Measurements from ENCODE around the gene MGA. TPM values are rescaled to one million over a fixed set of nuclear protein-coding genes. Genes with fewer than 3 reads are reported as not detected.

The MGA gene
- total and polyA plus RNA-seq, 4 experiments from 2014 or later, result 6.6 to 74.9 (median 45.4) TPM

DNA sequence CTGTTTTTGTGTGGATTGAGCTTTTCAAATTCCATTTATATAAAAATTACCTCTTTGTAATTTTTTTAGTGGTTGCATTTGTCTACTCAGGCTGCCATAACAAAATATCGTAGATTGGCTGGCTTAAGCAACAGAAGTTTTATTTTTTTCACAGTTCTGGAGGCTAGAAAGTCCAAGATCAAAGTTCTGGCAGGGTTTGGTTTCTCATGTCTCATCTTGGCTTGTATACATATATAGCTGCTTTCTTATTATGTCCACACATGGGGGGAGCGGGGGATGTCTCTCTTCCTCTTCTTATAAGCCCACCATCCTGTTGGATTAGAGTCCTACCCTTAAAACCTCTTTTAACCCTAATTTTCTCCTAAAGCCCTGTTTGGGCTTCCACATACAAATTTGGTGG, 28.5 kb downstream of the MGA start:
- Mint-ChIP-seq H3K9me3 (no peaks in the 10 kb centered on the region), H3K4me1 (peaks cover 46 to 79% (median 64%) of the 10 kb centered on the region in 4 donors), H3K4me3 (no peak overlapping the region), H3K27me3 (no peaks in the 10 kb centered on the region), H3K27ac (peak overlapping the region in 3 of 7 donors; percentile 49 to 62 (median 52)), H3K36me3 (peaks cover 0 to 5% of the 10 kb centered on the region in 2 donors)
- Histone ChIP-seq H3K36me3 (ENCODE audit: insufficient read depth, low read length) (no peaks in the 10 kb centered on the region), H3K27me3 (ENCODE audit: insufficient read depth, low read length) (no peaks in the 10 kb centered on the region), H3K27ac (ENCODE audit: low read depth, low read length) (no peak overlapping the region), H3K4me1 (ENCODE audit: insufficient read depth, low read length) (peaks cover 50% of the 10 kb centered on the region), H3K9me3 (ENCODE audit: control insufficient read depth in 1 of 2, low read length in 2 of 2) (no peaks in the 10 kb centered on the region), H3K4me3 (ENCODE audit: low read length in 2 of 2) (no peak overlapping the region)
- ChIA-PET POLR2A (ENCODE audit: partially characterized antibody) (interaction anchor here (1.9 kb wide), 1 partner anchor 28 kb away, joined by 4 read pairs; the partner anchor contains the start of gene MGA), CTCF (ENCODE audit: partially characterized antibody) (interaction anchor here (0.9 to 1.0 kb wide), 2 partner anchors 83 to 85 kb away, joined by 3 to 4 read pairs; no protein-coding TSS in a partner anchor)
- intact Hi-C loops (cut with micrococcal nuclease), result no loop called here
- DNase-seq, result no peak

GRCh38 chr15:41689083-41689482, 28.9 kb downstream of the MGA start:
- no peaks in the 10 kb centered on the region for H3K9me3 Mint-ChIP-seq
- Histone ChIP-seq H3K36me3 (ENCODE audit: insufficient read depth, low read length) (no peaks in the 10 kb centered on the region), H3K9me3 (ENCODE audit: control insufficient read depth in 1 of 2, low read length in 2 of 2) (no peaks in the 10 kb centered on the region), H3K4me1 (ENCODE audit: insufficient read depth, low read length) (peaks cover 50% of the 10 kb centered on the region), H3K4me3 (ENCODE audit: low read length in 2 of 2) (no peak overlapping the region), H3K27ac (ENCODE audit: low read depth, low read length) (no peak overlapping the region), H3K27me3 (ENCODE audit: insufficient read depth, low read length) (no peaks in the 10 kb centered on the region)
- intact Hi-C loops (cut with micrococcal nuclease), result no loop called here
- ChIA-PET CTCF (ENCODE audit: partially characterized antibody) (interaction anchor here (0.9 to 1.0 kb wide), 2 partner anchors 83 to 85 kb away, joined by 3 to 4 read pairs; no protein-coding TSS in a partner anchor), POLR2A (ENCODE audit: partially characterized antibody) (no interaction called here)
- H3K36me3 Mint-ChIP-seq, result peaks cover 0 to 5% of the 10 kb centered on the region in 2 donors
- H3K4me1 Mint-ChIP-seq, result peaks cover 46 to 78% (median 63%) of the 10 kb centered on the region in 4 donors
- H3K27me3 Mint-ChIP-seq, result no peaks in the 10 kb centered on the region
- H3K27ac Mint-ChIP-seq, result peak overlapping the region in 4 of 7 donors; percentile 26 to 75 (median 56)
- H3K4me3 Mint-ChIP-seq, result peak overlapping the region in 1 of 8 donors; percentile 2
- no peak for DNase-seq

GRCh38 chr15:41689834-41690233, 29.6 kb downstream of the MGA start:
- H3K9me3 ChIP-seq (ENCODE audit: control insufficient read depth in 1 of 2, low read length in 2 of 2), result no peaks in the 10 kb centered on the region
- CTCF ChIA-PET (ENCODE audit: partially characterized antibody), result interaction anchor here (1.0 to 1.2 kb wide), 2 partner anchors 122 to 132 kb away, joined by 3 to 4 read pairs; no protein-coding TSS in a partner anchor

DNA sequence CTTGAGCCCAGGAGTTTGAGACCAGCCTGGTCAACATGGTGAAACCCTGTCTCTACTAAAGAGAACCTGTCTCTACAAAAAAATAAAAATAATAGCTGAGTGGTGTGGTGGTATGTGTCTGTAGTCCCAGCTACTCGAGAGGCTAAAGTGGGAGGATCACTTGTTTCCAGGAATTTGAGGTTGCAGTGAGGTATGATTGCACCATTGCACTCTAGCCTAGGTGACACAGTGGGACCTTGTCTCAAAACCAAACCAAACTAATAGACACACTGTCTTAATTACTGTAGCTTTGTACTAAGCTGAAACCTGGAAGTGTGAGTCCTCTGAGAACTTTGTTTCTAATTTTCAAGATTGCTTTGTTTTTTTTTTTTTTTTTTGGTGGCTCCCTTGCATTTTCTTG, 30.4 kb downstream of the MGA start:
- Histone ChIP-seq H3K9me3 (ENCODE audit: control insufficient read depth in 1 of 2, low read length in 2 of 2) (no peaks in the 10 kb centered on the region), H3K27ac (ENCODE audit: low read depth, low read length) (no peak overlapping the region), H3K36me3 (ENCODE audit: insufficient read depth, low read length) (no peaks in the 10 kb centered on the region), H3K4me3 (ENCODE audit: low read length in 2 of 2) (no peak overlapping the region), H3K27me3 (ENCODE audit: insufficient read depth, low read length) (no peaks in the 10 kb centered on the region), H3K4me1 (ENCODE audit: insufficient read depth, low read length) (peaks cover 51% of the 10 kb centered on the region)
- intact Hi-C loops (cut with micrococcal nuclease), result loop anchor here (2.0 to 10.0 kb wide), 2 partner anchors 86 to 136 kb away; partner anchors contain the start of gene TYRO3
- H3K36me3 Mint-ChIP-seq, result peaks cover 0 to 5% of the 10 kb centered on the region in 2 donors
- peak overlapping the region in 6 of 7 donors; percentile 3 to 74 (median 30) for H3K27ac Mint-ChIP-seq
- ChIA-PET CTCF (ENCODE audit: partially characterized antibody) (interaction anchor here (1.0 to 1.2 kb wide), 2 partner anchors 121 to 133 kb away, joined by 3 to 4 read pairs; no protein-coding TSS in a partner anchor), POLR2A (ENCODE audit: partially characterized antibody) (interaction anchor here (1.1 kb wide), 1 partner anchor 30 kb away, joined by 3 read pairs; the partner anchor contains the start of gene MGA)
- no peaks in the 10 kb centered on the region for H3K27me3 Mint-ChIP-seq
- no peaks in the 10 kb centered on the region for H3K9me3 Mint-ChIP-seq
- DNase-seq, result no peak
- H3K4me3 Mint-ChIP-seq, result peak overlapping the region in 3 of 8 donors; percentile 14 to 29 (median 27)
- peaks cover 47 to 80% (median 67%) of the 10 kb centered on the region in 4 donors for H3K4me1 Mint-ChIP-seq

More at GRCh38 chr15:41689834-41690233, 29.6 kb downstream of the MGA start:
- Mint-ChIP-seq H3K9me3 (no peaks in the 10 kb centered on the region), H3K4me1 (peaks cover 47 to 75% (median 64%) of the 10 kb centered on the region in 4 donors), H3K27me3 (no peaks in the 10 kb centered on the region), H3K27ac (peak overlapping the region in 2 of 7 donors; percentile 55 to 74), H3K36me3 (peaks cover 0 to 5% of the 10 kb centered on the region in 2 donors), H3K4me3 (peak overlapping the region in 2 of 8 donors; percentile 20 to 51)
- Histone ChIP-seq H3K27ac (ENCODE audit: low read depth, low read length) (no peak overlapping the region), H3K4me1 (ENCODE audit: insufficient read depth, low read length) (peaks cover 50% of the 10 kb centered on the region), H3K4me3 (ENCODE audit: low read length in 2 of 2) (no peak overlapping the region), H3K36me3 (ENCODE audit: insufficient read depth, low read length) (no peaks in the 10 kb centered on the region), H3K27me3 (ENCODE audit: insufficient read depth, low read length) (no peaks in the 10 kb centered on the region)
- intact Hi-C loops (cut with micrococcal nuclease), result loop anchor here (2.0 to 10.0 kb wide), 2 partner anchors 85 to 135 kb away; partner anchors contain the start of gene TYRO3
- POLR2A ChIA-PET (ENCODE audit: partially characterized antibody), result no interaction called here
- no peak for DNase-seq

DNA sequence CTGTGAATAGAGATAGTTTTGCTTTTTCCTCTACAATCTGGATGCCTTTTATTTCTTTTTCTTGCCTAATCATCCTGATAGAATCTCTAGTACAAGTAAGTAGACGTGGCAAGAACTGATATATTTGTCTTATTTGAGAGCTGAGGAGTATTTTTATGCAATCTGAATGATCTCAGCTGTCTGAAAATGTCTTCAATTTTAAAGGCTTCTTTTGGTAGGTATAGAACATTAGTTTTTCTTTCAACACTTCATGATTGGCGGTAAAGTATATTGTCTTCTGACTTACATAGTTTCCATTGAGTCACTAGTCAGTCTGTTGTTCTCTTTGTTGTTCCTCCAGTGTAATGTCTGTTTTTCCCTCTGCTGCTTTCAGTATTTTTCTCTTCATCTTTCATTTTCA, 31.3 kb downstream of the MGA start:
- peak in 1 of 5 donors; percentile 7 for DNase-seq
- H3K4me1 ChIP-seq (ENCODE audit: insufficient read depth, low read length), result peaks cover 55% of the 10 kb centered on the region
- POLR2A ChIA-PET (ENCODE audit: partially characterized antibody), result no interaction called here

DNA sequence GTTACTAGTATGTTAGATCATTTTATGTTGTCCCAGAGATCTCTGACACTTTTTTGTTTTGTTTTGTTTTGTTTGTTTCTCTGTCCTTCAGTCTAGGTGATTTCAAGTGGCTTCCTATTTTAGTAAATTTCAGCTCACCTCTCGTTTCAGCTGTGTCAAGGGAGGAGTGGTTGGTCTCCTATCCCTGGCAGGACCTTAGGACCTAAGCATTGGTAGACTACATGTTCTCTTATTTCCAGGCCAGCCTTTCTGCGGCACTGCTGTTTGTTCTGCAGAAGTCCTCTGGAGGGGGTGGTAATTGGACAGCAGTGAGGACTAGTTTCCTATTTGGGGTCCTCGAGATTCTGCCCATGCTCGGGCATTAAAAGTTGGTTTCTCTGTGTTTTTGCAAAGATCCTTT, 31.8 kb downstream of the MGA start:
- intact Hi-C loops (cut with micrococcal nuclease), result loop anchor here (10.0 kb wide), 1 partner anchor 137 kb away; the partner anchor contains the start of gene TYRO3
- no peaks in the 10 kb centered on the region for H3K9me3 Mint-ChIP-seq

More for the DNA sequence above, 31.3 kb downstream of the MGA start:
- no peak overlapping the region for H3K27ac ChIP-seq (ENCODE audit: low read depth, low read length)
- peaks cover 4 to 5% of the 10 kb centered on the region in 2 donors for H3K36me3 Mint-ChIP-seq
- H3K4me3 ChIP-seq (ENCODE audit: low read length in 2 of 2), result no peak overlapping the region
- H3K27me3 ChIP-seq (ENCODE audit: insufficient read depth, low read length), result no peaks in the 10 kb centered on the region
- no peaks in the 10 kb centered on the region for H3K9me3 ChIP-seq (ENCODE audit: control insufficient read depth in 1 of 2, low read length in 2 of 2)
- CTCF ChIA-PET (ENCODE audit: partially characterized antibody), result no interaction called here
- intact Hi-C loops (cut with micrococcal nuclease), result loop anchor here (2.0 to 10.0 kb wide), 2 partner anchors 87 to 137 kb away; partner anchors contain the start of gene TYRO3
- H3K36me3 ChIP-seq (ENCODE audit: insufficient read depth, low read length), result peaks cover 3% of the 10 kb centered on the region
- H3K4me1 Mint-ChIP-seq, result peaks cover 51 to 83% (median 70%) of the 10 kb centered on the region in 4 donors
- peak overlapping the region; percentile 36 to 70 (median 54) for H3K27ac Mint-ChIP-seq
- no peaks in the 10 kb centered on the region for H3K9me3 Mint-ChIP-seq
- H3K4me3 Mint-ChIP-seq, result peak overlapping the region in 5 of 8 donors; percentile 5 to 20 (median 9)
- H3K27me3 Mint-ChIP-seq, result no peaks in the 10 kb centered on the region

DNA sequence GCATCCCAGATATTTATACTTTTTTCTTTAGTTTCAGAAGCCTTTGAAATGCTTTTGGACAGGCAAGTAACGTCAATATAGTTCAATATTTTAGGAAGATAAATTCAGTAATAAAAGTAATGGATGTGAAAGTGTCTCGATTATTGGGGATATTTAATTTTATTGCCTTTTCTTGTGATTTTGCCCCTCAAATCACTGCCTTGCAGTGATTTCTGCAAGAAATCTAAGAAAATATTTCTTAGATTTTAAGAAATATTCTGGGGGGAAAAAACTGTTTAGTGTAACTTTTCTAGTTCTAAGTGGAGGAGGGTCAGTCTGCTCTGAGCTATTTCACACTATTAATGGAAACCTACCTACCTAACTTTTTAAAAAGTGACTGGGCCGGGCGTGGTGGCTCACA, 33.6 kb downstream of the MGA start:
- Mint-ChIP-seq H3K36me3 (peaks cover 4 to 14% of the 10 kb centered on the region in 2 donors), H3K9me3 (no peaks in the 10 kb centered on the region), H3K4me3 (no peak overlapping the region), H3K27me3 (no peaks in the 10 kb centered on the region), H3K27ac (peak overlapping the region in 1 of 7 donors; percentile 37), H3K4me1 (peaks cover 42 to 65% (median 55%) of the 10 kb centered on the region in 4 donors)
- Histone ChIP-seq H3K36me3 (ENCODE audit: insufficient read depth, low read length) (peaks cover 11% of the 10 kb centered on the region), H3K4me3 (ENCODE audit: low read length in 2 of 2) (no peak overlapping the region), H3K9me3 (ENCODE audit: control insufficient read depth in 1 of 2, low read length in 2 of 2) (no peaks in the 10 kb centered on the region), H3K4me1 (ENCODE audit: insufficient read depth, low read length) (peaks cover 39% of the 10 kb centered on the region), H3K27me3 (ENCODE audit: insufficient read depth, low read length) (no peaks in the 10 kb centered on the region), H3K27ac (ENCODE audit: low read depth, low read length) (no peak overlapping the region)
- intact Hi-C loops (cut with micrococcal nuclease), result loop anchor here (10.0 kb wide), 1 partner anchor 139 kb away; the partner anchor contains the start of gene TYRO3
- ChIA-PET CTCF (ENCODE audit: partially characterized antibody) (interaction anchor here (1.1 to 3.1 kb wide), 2 partner anchors 51 to 210 kb away, joined by 3 to 15 read pairs; no protein-coding TSS in a partner anchor), POLR2A (ENCODE audit: partially characterized antibody) (no interaction called here)
- no peak for DNase-seq

More for the DNA sequence above, 31.8 kb downstream of the MGA start:
- CTCF ChIA-PET (ENCODE audit: partially characterized antibody), result interaction anchor here (1.0 kb wide), 1 partner anchor 119 kb away, joined by 4 read pairs; no protein-coding TSS in a partner anchor
- no peak overlapping the region for H3K27ac ChIP-seq (ENCODE audit: low read depth, low read length)
- no peak for DNase-seq
- H3K4me3 Mint-ChIP-seq, result peak overlapping the region in 6 of 8 donors; percentile 0 to 20 (median 8)
- POLR2A ChIA-PET (ENCODE audit: partially characterized antibody), result no interaction called here
- H3K27me3 Mint-ChIP-seq, result no peaks in the 10 kb centered on the region
- peaks cover 53% of the 10 kb centered on the region for H3K4me1 ChIP-seq (ENCODE audit: insufficient read depth, low read length)
- no peak overlapping the region for H3K4me3 ChIP-seq (ENCODE audit: low read length in 2 of 2)
- H3K9me3 ChIP-seq (ENCODE audit: control insufficient read depth in 1 of 2, low read length in 2 of 2), result no peaks in the 10 kb centered on the region
- H3K27me3 ChIP-seq (ENCODE audit: insufficient read depth, low read length), result no peaks in the 10 kb centered on the region
- peak overlapping the region; percentile 36 to 70 (median 54) for H3K27ac Mint-ChIP-seq
- H3K36me3 ChIP-seq (ENCODE audit: insufficient read depth, low read length), result peaks cover 6% of the 10 kb centered on the region
- peaks cover 52 to 82% (median 70%) of the 10 kb centered on the region in 4 donors for H3K4me1 Mint-ChIP-seq
- H3K36me3 Mint-ChIP-seq, result peaks cover 3 to 11% of the 10 kb centered on the region in 2 donors
